Neural progenitor cell (in vitro differentiated cells): ENCODE measurements around the gene FHOD3. TPM values are rescaled to one million over a fixed set of nuclear protein-coding genes. Genes with fewer than 3 reads are reported as not detected.

ENCODE experiments used
- DNase-seq: peaks from one replicate; pipeline ENCODE4 v3.0.0-alpha.2; 2016; ENCODE audit warnings: low spot score
- H2AFZ ChIP-seq: fragments of 200-600 bp; sonication (generic); replicated peaks from 2 replicates; pipeline ENCODE4 v1.6.1; 2016; ENCODE audit warnings: antibody characterized with exemption
- H3F3A ChIP-seq: fragments of 200-600 bp; sonication (generic); 2 replicates; pipeline ENCODE4 v1.6.1; 2016; ENCODE audit warnings: antibody characterized with exemption, low read depth
- H3K27ac ChIP-seq: fragments of 200-600 bp; sonication (generic); 2 replicates; pipeline ENCODE4 v1.5.1; 2016; ENCODE audit warnings: mild to moderate bottlenecking
- H3K27me3 ChIP-seq: fragments of 200-600 bp; sonication (generic); 2 replicates; pipeline ENCODE4 v1.6.1; 2016; ENCODE audit warnings: mild to moderate bottlenecking, moderate library complexity
- H3K36me3 ChIP-seq: fragments of 200-600 bp; sonication (generic); 2 replicates; pipeline ENCODE4 v1.5.1; 2016
- H3K4me1 ChIP-seq: fragments of 200-600 bp; sonication (generic); 2 replicates; pipeline ENCODE4 v1.6.1; 2016; ENCODE audit warnings: mixed run types
- H3K4me2 ChIP-seq: fragments of 200-600 bp; sonication (generic); 2 replicates; pipeline ENCODE4 v1.6.1; 2016
- H3K4me3 ChIP-seq: fragments of 200-600 bp; sonication (generic); 2 replicates; pipeline ENCODE4 v1.5.1; 2016
- H3K79me2 ChIP-seq: fragments of 200-600 bp; sonication (generic); 2 replicates; pipeline ENCODE4 v1.6.1; 2016; ENCODE audit warnings: low read depth
- H3K9ac ChIP-seq: fragments of 200-600 bp; sonication (generic); 2 replicates; pipeline ENCODE4 v1.6.1; 2016
- H3K9me3 ChIP-seq: fragments of 200-600 bp; sonication (generic); 2 replicates; pipeline ENCODE4 v1.5.1; 2016; ENCODE audit warnings: low read depth
- H4K20me1 ChIP-seq: fragments of 200-600 bp; sonication (generic); 2 replicates; pipeline ENCODE4 v1.6.1; 2016; ENCODE audit warnings: low read depth
- H3K27ac Mint-ChIP-seq: 3 replicates; pipeline ENCODE4 v1.8.0; 2021; ENCODE audit warnings: mixed read lengths
- H3K27me3 Mint-ChIP-seq: 2 replicates; pipeline ENCODE4 v1.8.0; 2022; ENCODE audit warnings: low read depth, mild to moderate bottlenecking, inconsistent platforms, moderate library complexity, mixed read lengths; ENCODE audit not compliant: insufficient read depth
- H3K36me3 Mint-ChIP-seq: 3 replicates; pipeline ENCODE4 v1.8.0; 2021; ENCODE audit warnings: mixed read lengths
- H3K4me1 Mint-ChIP-seq: 3 replicates; pipeline ENCODE4 v1.8.0; 2021; ENCODE audit warnings: mixed read lengths
- H3K4me3 Mint-ChIP-seq: 3 replicates; pipeline ENCODE4 v1.8.0; 2021; ENCODE audit warnings: mild to moderate bottlenecking, moderate library complexity, mixed read lengths
- H3K9me3 Mint-ChIP-seq: 3 replicates; pipeline ENCODE4 v1.8.0; 2020; ENCODE audit warnings: mixed read lengths
- CTCF ChIP-seq: fragments of 200-600 bp; sonication (generic); IDR thresholded peaks from 2 replicates; pipeline ENCODE4 v1.5.1; 2017; ENCODE audit warnings: antibody characterized with exemption, mild to moderate bottlenecking
- EZH2 ChIP-seq: fragments of 200-600 bp; sonication (generic); IDR thresholded peaks from 2 replicates; pipeline ENCODE4 v1.6.1; 2017; ENCODE audit warnings: antibody characterized with exemption, mild to moderate bottlenecking, moderate library complexity
- EZH2phosphoT487 ChIP-seq: fragments of 200-600 bp; sonication (generic); IDR thresholded peaks from 2 replicates; pipeline ENCODE4 v1.6.1; 2017; ENCODE audit warnings: antibody characterized with exemption
- total RNA-seq: library from RNA; depleted of rRNA; stranded (reverse); fragments of >200 nt; gene quantifications from 2 replicates; pipeline ENCODE4 v1.2.3, GENCODE V29; 2015; ENCODE audit warnings: low replicate concordance

Gene FHOD3
- total RNA-seq, 1 donor from 2014 or later = 69.7 TPM

GRCh38 chr18:36392164-36392978 is 94.9 kb downstream of the FHOD3 start:
- peaks cover 4% of the 10 kb centered on the region for H3K27me3 Mint-ChIP-seq
- TF ChIP-seq EZH2 (no peak), CTCF (no peak), EZH2phosphoT487 (no peak)
- H3K27ac Mint-ChIP-seq = no peak overlapping the region
- H2AFZ ChIP-seq = no peak overlapping the region
- peaks cover 14% of the 10 kb centered on the region for H3K4me1 ChIP-seq
- no peak for DNase-seq
- H4K20me1 ChIP-seq = peaks cover 50% of the 10 kb centered on the region
- H3K9me3 Mint-ChIP-seq = peaks cover 28% of the 10 kb centered on the region
- H3F3A ChIP-seq = peaks cover 23% of the 10 kb centered on the region
- H3K36me3 Mint-ChIP-seq = peaks cover 10% of the 10 kb centered on the region
- H3K9me3 ChIP-seq = peaks cover 22% of the 10 kb centered on the region
- H3K27me3 ChIP-seq = no peaks in the 10 kb centered on the region
- no peak overlapping the region for H3K9ac ChIP-seq
- no peak overlapping the region for H3K27ac ChIP-seq
- peaks cover 79% of the 10 kb centered on the region for H3K79me2 ChIP-seq
- no peak overlapping the region for H3K4me2 ChIP-seq
- H3K4me3 ChIP-seq = no peak overlapping the region
- no peak overlapping the region for H3K4me3 Mint-ChIP-seq
- peaks cover 15% of the 10 kb centered on the region for H3K36me3 ChIP-seq
- no peaks in the 10 kb centered on the region for H3K4me1 Mint-ChIP-seq

DNA sequence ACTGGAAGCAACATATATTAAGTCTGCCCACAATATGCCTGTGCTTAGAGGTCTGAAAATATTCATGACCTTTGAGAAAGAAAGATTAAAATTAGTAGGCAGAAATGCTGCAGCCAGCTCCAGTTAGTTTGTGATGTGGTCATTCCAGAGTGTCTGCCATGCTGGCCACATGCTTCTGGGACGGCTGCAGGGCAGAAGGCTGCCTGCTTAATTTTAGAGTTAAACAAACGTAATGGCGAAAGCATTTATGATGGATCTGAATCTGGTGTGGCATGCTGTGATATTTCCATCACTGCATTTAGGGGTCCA is 95.4 kb downstream of the FHOD3 start:
- DNase-seq = no peak
- Mint-ChIP-seq H3K36me3 (peaks cover 10% of the 10 kb centered on the region), H3K27me3 (peaks cover 4% of the 10 kb centered on the region), H3K9me3 (peaks cover 28% of the 10 kb centered on the region), H3K4me3 (no peak overlapping the region), H3K4me1 (no peaks in the 10 kb centered on the region), H3K27ac (no peak overlapping the region)
- Histone ChIP-seq H3K27ac (peak overlapping the region; percentile 41), H3K79me2 (peaks cover 84% of the 10 kb centered on the region), H4K20me1 (peaks cover 48% of the 10 kb centered on the region), H3K27me3 (no peaks in the 10 kb centered on the region), H3K9ac (no peak overlapping the region), H3K4me1 (peaks cover 19% of the 10 kb centered on the region), H2AFZ (no peak overlapping the region), H3K4me2 (peak overlapping the region; percentile 34), H3K36me3 (peaks cover 15% of the 10 kb centered on the region), H3F3A (peaks cover 23% of the 10 kb centered on the region), H3K4me3 (no peak overlapping the region), H3K9me3 (peaks cover 22% of the 10 kb centered on the region)
- no peak for TF ChIP-seq EZH2phosphoT487
- no peak for TF ChIP-seq CTCF
- no peak for TF ChIP-seq EZH2

DNA sequence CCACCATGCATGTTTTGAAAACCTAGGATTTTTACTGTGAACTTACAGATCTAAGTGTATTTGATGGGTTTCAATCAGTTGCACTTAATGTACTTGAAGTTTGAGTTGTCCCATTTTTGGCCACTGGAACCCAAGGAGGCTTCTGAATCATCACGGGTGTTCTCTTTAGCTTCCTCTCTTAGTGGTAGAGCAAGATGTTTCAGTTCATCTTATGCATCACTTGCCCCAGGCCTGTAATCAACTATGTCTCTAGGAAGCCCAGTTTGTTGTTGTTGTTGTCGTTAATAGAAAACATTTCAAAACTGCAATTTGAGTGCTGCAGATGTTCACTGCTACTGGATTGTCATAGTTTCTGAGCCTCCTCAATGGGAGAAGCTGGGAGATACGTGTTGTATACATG is 97.0 kb downstream of the FHOD3 start:
- peaks cover 11% of the 10 kb centered on the region for H3K36me3 Mint-ChIP-seq
- peaks cover 22% of the 10 kb centered on the region for H3K4me1 ChIP-seq
- peaks cover 22% of the 10 kb centered on the region for H3K9me3 ChIP-seq
- H3F3A ChIP-seq = peaks cover 23% of the 10 kb centered on the region
- H3K79me2 ChIP-seq = peaks cover 86% of the 10 kb centered on the region
- H3K9ac ChIP-seq = no peak overlapping the region
- peaks cover 28% of the 10 kb centered on the region for H3K9me3 Mint-ChIP-seq
- no peak overlapping the region for H3K4me2 ChIP-seq
- no peak for DNase-seq
- peaks cover 40% of the 10 kb centered on the region for H4K20me1 ChIP-seq
- H3K4me1 Mint-ChIP-seq = no peaks in the 10 kb centered on the region
- TF ChIP-seq CTCF (no peak), EZH2 (no peak), EZH2phosphoT487 (no peak)
- H3K27ac Mint-ChIP-seq = no peak overlapping the region
- H3K4me3 ChIP-seq = no peak overlapping the region
- no peaks in the 10 kb centered on the region for H3K27me3 ChIP-seq
- H3K4me3 Mint-ChIP-seq = no peak overlapping the region
- no peak overlapping the region for H3K27ac ChIP-seq
- H2AFZ ChIP-seq = no peak overlapping the region
- peaks cover 15% of the 10 kb centered on the region for H3K36me3 ChIP-seq
- peaks cover 5% of the 10 kb centered on the region for H3K27me3 Mint-ChIP-seq
